CD4-positive, alpha-beta T cell treated with Interleukin-15 for 1 hour (primary cell): ENCODE data around the gene CYP2C8.
"Not testable (repeated sequence)": the region's sequence is repeated elsewhere in the genome, so short reads cannot be mapped to it uniquely, and the experiment has no call there.

ENCODE experiments used
- DNase-seq: peaks from one replicate; pipeline ENCODE4 v3.0.0-alpha.2; 2020

Gene CYP2C8

DNA sequence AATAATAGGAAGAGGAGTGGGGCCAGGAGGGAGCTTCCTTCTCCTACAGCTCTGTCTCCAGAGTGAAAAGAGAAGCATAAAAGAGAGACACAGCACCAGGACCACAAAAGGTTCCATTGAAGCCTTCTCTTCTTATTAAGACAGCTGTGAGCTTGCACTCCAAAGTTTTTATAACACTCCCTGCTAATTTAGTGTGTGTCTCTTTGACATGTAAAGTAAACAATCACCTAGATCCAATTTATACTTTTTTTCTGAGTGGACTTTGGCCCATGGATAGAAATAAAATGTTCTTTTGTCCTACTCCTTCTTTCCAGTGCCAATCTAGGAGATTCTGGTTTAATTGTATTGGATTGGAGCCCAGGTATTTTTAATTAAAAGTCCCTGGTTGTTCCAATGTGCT, at the start of gene CYP2C8:
Gene CYP2C8, minus strand, starts transcription at position 212 of the 400 bp plus-strand sequence. Its CDS starts 95 bp downstream, at position 117.
- no peak for DNase-seq

DNA sequence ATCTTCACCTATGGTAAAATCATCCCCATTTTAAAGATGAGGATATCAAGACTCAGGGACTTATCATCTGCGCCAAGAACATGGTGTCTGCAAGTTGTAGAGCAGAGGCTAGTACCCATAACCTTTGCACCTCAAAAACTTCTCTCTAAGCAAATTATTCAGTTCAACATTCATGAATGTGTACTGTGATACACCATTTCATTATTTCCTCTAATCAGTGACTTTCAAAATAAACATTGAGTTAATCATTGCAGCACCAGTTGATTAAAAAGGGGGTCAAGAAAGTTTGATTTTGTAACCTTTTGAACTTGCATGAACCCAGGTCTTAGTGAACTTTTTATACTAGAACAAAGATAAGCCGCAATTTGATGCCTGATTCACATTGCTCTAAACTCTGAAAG, 47.6 kb upstream of the CYP2C8 start:
- DNase-seq: no peak

DNA sequence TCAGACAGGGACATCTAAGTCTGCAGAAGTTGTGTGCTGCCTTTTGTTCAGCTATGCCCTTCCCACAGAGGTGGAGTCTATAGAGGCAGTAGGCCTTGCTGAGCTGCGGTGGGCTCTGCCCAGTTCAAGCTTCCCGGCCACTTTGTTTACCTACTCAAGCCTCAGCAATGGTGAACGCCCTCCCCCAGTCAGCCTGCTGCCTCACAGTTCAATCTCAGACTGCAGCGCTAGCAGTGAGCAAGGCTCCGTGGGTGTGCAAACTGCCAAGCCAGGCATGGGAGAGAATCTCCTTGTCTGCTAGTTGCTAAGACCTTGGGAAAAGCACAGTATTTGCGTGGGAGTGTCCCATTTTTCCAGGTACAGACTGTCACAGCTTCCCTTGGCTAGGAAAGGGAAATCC, 41.5 kb upstream of the CYP2C8 start:
- DNase-seq: not testable (repeated sequence)

DNA sequence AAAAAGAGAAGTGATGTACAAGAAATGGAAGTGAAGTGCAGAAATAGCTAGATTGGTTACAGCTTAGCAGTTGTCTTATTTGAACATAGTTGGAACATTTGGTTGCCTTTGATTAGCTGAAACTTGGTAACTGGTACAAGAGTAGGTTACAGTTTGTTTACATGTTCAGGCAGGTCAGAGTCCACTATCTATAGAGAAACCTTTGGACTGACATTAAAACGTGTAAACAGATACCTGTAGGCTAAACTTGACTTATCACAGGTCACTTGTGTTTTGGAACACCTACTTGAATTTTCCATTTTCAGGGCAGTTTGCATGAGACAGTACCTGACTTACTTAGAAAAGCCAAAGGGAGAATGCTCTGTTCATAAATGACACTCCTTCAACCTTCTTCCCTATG, 28.5 kb upstream of the CYP2C8 start:
- DNase-seq: no peak

- no peak for DNase-seq
Observed at GRCh38 chr10:95096143-95096542, 26.8 kb upstream of the CYP2C8 start.

DNA sequence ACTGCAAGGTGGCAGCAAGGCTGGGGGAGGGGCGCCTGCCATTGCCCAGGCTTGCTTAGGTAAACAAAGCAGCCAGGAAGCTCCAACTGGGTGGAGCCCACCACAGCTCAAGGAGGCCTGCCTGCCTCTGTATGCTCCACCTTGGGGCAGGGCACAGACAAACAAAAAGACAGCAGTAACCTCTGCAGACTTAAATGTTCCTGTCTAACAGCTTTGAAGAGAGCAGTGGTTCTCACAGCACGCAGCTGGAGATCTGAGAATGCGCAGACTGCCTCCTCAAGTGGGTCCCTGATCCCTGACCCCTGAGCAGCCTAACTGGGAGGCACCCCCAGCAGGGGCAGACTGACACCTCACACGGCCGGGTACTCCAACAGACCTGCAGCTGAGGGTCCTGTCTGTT, 10.3 kb upstream of the CYP2C8 start:
- DNase-seq: not testable (repeated sequence)

DNA sequence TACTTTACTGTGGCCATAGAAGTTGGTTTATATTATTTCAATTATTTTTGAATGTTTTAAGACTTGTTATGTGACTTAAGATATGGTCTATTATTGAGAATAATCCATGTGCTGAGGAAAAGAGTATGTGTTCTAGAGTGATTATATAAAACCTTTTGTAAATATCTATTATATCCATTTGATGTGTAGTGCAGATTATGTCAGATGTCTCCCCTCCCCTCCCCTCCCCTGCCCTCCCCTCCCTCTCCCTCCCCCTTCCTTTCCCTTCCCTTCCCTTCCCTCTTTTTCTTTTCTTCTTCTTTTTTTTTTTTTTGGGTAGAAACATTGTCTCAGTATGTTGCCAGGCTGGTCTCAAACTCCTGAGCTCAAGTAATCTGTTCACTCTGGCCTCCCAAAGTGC, 8.3 kb upstream of the CYP2C8 start:
- DNase-seq: no peak

DNA sequence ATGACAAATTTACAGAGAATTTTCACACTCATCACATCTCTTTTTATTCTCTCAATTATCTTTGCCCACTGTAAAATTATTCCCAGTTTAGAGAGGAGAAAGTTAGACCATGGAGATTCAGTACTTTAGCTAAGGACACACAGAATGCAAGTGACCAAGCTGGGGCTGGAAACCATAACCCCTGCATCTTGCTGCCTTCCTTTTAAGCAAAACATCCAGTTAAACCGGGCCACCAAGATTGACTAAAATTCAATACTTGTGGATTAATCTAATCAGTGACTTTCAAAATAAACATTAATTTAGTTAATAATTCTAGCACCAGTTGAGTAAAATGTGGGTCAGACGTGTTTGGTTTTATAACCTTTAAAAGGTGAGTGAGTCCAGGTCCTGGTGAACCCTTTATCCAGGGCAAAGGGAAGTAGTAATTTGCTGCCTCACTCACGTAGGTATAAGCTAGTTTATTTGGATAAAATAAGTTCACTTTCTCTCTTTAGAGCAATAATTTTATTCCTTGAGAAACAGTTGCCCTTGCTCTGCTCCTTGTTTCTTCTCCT, 1.9 kb upstream of the CYP2C8 start:
- DNase-seq: no peak

GRCh38 chr10:95064125-95064524, 5.2 kb downstream of the CYP2C8 start:
- not testable (repeated sequence) for DNase-seq

- DNase-seq: no peak
Observed at GRCh38 chr10:95056744-95057363, 12.4 kb downstream of the CYP2C8 start.

DNA sequence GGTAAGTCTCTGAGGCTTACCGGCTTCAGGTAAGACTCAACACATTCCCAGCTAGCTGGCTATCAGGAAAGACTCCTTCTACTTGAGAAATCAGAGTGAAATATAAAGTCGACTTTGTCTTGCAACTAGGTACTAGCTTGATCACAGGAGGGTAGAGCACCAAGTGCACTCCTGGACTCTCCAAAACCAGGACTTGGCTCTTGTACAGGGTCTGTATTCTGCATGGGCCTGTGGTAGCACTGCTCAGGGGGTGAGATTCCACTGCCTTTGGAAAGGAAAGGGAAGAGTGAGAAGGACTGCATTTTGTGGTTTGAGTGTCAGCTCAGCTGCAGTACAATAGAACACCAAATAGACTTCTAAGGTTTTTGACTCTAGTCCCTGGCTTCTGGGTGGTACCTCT, 19.4 kb downstream of the CYP2C8 start:
- DNase-seq: no peak

GRCh38 chr10:95048206-95048605, 21.1 kb downstream of the CYP2C8 start:
- DNase-seq: no peak

DNA sequence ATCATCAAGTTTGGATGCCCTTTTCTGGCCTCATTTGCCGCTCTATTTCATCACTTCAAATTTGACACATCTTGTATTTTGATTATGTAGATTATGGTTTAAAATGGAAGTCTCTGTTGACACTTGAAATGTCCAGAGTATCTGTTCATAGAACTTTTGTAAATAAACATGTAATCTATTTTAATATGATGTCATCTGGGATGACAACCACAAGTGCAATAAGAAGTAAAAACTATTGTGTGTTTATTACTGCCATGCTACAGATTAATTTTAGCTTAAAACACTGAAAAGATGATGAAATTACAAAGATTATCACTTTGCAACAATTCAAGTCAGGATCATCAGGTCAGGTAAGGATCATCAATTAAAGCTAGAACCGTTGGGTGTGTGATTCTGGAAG, 30.0 kb downstream of the CYP2C8 start:
- no peak for DNase-seq

- DNase-seq: no peak
Observed at GRCh38 chr10:95035332-95036295, 33.7 kb downstream of the CYP2C8 start.

DNA sequence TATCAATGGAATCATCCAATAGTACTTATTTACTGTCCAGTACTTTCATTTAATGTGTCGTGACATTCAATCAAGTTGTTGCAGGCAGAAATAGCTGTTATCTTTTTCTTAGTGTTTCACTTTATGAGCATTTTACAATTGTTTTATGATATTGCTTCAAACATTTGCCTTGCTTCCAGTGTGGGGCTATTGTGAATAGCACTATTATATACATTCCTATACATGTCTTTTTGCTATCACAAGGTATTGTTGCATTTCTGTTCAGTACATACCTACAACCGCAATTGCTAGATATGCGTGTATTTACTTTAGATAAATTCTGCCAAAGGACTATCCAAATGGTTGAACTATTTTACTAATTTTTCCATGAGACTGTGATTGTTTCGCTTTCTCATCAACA, 34.9 kb downstream of the CYP2C8 start:
- DNase-seq: no peak

DNA sequence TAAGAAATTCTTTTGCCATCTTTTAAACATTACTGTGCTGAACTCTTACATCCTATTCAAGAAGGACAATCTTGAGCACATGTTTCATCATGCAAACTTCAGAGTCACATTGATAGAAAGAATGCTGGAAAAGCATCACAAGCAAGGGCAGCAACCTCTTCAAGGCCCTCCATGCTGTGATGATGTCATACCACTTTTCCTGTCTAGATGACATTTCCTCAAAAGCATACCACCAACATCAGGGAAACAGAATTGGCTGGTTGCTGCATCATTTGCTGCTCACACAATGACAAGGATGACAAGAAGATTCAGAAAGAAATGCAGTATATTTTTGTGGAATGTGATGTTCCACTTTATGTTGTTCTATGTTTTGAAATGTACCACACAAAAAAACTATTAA, 37.6 kb downstream of the CYP2C8 start:
- DNase-seq: no peak

- DNase-seq: no peak
Observed at GRCh38 chr10:95026461-95026860, 42.8 kb downstream of the CYP2C8 start.

GRCh38 chr10:94997741-94998174, 71.5 kb downstream of the CYP2C8 start:
- no peak for DNase-seq

DNA sequence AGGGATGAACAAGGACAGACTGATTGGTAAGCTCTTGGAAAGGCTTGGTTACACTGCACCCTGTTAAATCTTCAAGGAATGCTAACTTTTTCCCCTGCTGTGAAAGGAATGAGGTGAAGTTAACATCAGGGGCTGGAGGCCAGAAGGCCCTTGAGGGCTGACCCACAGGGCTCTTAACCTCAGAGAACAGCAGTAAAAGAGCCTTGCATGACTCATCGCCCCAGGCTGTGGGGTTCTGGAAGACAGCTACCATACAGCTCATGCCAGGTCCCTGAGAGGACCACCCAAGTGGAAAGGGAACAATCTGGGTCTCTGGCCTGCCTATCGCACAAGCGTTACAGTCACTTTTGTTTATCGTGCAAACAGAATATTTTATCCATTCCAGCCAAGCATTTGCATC, 76.5 kb downstream of the CYP2C8 start:
- DNase-seq: no peak

GRCh38 chr10:94991243-94991888, 77.9 kb downstream of the CYP2C8 start:
- no peak for DNase-seq

- DNase-seq: no peak
Observed at GRCh38 chr10:94989192-94989591, 80.1 kb downstream of the CYP2C8 start.
